ENCODE measurements around the gene PBRM1.

DNA sequence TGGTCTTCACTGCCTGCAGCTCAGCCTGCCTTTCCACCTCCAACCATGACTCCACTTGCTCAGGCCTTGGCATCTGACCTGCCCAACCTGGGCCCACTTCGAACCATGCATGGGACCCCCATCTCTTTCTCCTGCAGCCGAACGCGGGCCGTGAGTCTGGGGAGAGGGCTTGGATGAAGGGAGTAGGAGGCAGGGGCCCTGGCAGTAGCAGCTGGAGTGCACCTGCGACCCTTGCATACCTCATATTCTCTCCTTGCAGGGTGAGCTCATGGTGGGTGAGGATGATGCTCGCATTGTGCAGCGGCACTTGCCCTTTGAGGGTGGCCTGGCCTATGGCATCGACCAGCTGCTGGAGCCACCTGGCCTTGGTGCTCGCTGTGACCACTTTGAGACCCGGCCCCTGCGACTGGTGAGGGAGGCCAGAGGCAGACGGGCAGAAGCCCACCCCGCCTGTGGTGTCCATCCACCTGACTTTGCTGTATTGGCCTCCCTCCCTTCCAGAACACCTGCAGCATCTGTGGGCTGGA, 165.5 kb downstream of the PBRM1 start:
- TF ChIP-seq CTCF (IDR thresholded peaks at IDR 0.05): no peak
- TF ChIP-seq POLR2AphosphoS5 (IDR thresholded peaks at IDR 0.05): no peak
- no peak for TF ChIP-seq POLR2A (IDR thresholded peaks at IDR 0.05)

Measured in stomach (tissue), 4 donors.